B cell (primary cell): Measurements from ENCODE around the gene TMEM69.

Experiments used
- CTCF ChIP-seq: fragments of 200-600 bp; IDR thresholded peaks from one replicate; pipeline ENCODE4 v1.8.0; 2022; ENCODE audit warnings: antibody characterized with exemption, mild to moderate bottlenecking
- EZH2 ChIP-seq: IDR thresholded peaks from 2 replicates; pipeline ENCODE4 v1.6.1; 2012; ENCODE audit warnings: borderline replicate concordance, low read depth, mild to moderate bottlenecking, moderate library complexity, low read length; ENCODE audit not compliant: insufficient read depth, poor library complexity, severe bottlenecking

- TF ChIP-seq CTCF, result no peak
- TF ChIP-seq EZH2, result no peak
Observed at GRCh38 chr1:45677751-45678245, 10.2 kb upstream of the TMEM69 start.
